B cell (primary cell): ENCODE measurements around the gene SMAD2. TPM values are rescaled to one million over a fixed set of nuclear protein-coding genes. Genes with fewer than 3 reads are reported as not detected.

ENCODE experiments used
- ATAC-seq: fragments of 200-7000 bp; cut with Tn5 transposase; one replicate; pipeline ENCODE4 v1.10.0; 2021; ENCODE audit warnings: low read depth, mild to moderate bottlenecking, moderate number of reproducible peaks, moderate library complexity
- CTCF ChIA-PET: fragments of 350-600 bp; sonication (Branson Sonifier 250); formaldehyde crosslinking; loops from one replicate; lab custom pipeline; 2021; ENCODE audit warnings: antibody characterized with exemption, inconsistent platforms; lab: Charles Lee
- POLR2A ChIA-PET: fragments of 350-600 bp; sonication (Branson Sonifier 250); formaldehyde crosslinking; loops from one replicate; lab custom pipeline; 2021; ENCODE audit warnings: antibody characterized with exemption; lab: Charles Lee
- DNase-seq: peaks from one replicate; pipeline ENCODE4 v3.0.0; 2013
- H2AFZ ChIP-seq: 2 replicates; pipeline ENCODE4 v1.6.1; 2012; ENCODE audit warnings: mild to moderate bottlenecking, low read depth, low read length; ENCODE audit not compliant: insufficient read depth, poor library complexity, severe bottlenecking
- H3K27ac ChIP-seq, 2 donors: 1 replicate in 1 of 2; 2 replicates in 1 of 2; pipeline ENCODE4 v1.5.1; 2012 to 2013; ENCODE audit warnings: low read length in 2 of 2, mild to moderate bottlenecking in 2 of 2, moderate library complexity in 1 of 2
- H3K27me3 ChIP-seq, 4 experiments: fragments of 200-600 bp in 1 of 4; sonication (generic) in 1 of 4; replicated peaks in 1 of 4; 1 replicate in 2 of 4; 2 replicates in 2 of 4; pipeline versions ENCODE4 v1.6.1 to v1.7.0; 2013 to 2016; ENCODE audit warnings: low read length in 3 of 4, mild to moderate bottlenecking in 2 of 4, mixed read lengths in 1 of 4, moderate library complexity in 1 of 4; ENCODE audit not compliant: insufficient read depth in 4 of 4, control insufficient read depth in 3 of 4; ENCODE audit errors: control extremely low read depth in 1 of 4
- H3K36me3 ChIP-seq, 2 experiments: replicated peaks in 1 of 2; 1 replicate in 1 of 2; 2 replicates in 1 of 2; pipeline versions ENCODE4 v1.6.1 to v1.7.1; 2013; ENCODE audit warnings: low read length in 1 of 2; ENCODE audit not compliant: insufficient read depth in 2 of 2, control insufficient read depth in 1 of 2; ENCODE audit errors: control extremely low read depth in 1 of 2, extremely low read depth in 1 of 2
- H3K4me1 ChIP-seq, 2 donors: fragments of 200-600 bp in 1 of 2; sonication (generic) in 1 of 2; 1 replicate in 1 of 2; 2 replicates in 1 of 2; pipeline versions ENCODE4 v1.5.1 to v1.6.1; 2013 to 2017; ENCODE audit warnings: low read length in 2 of 2; ENCODE audit not compliant: control insufficient read depth in 2 of 2, insufficient read depth in 2 of 2
- H3K4me2 ChIP-seq: replicated peaks from 2 replicates; pipeline ENCODE3; 2012; ENCODE audit warnings: mild to moderate bottlenecking, low read depth, low read length; ENCODE audit not compliant: poor library complexity, severe bottlenecking
- H3K4me3 ChIP-seq, 5 experiments: fragments of 200-600 bp in 1 of 5; sonication (generic) in 1 of 5; 1 replicate in 3 of 5; 2 replicates in 2 of 5; pipeline versions ENCODE4 v1.5.1 to v1.7.0; 2011 to 2016; ENCODE audit warnings: low read length in 4 of 5, mild to moderate bottlenecking in 4 of 5, low read depth in 2 of 5, control low read depth in 1 of 5, moderate library complexity in 1 of 5; ENCODE audit not compliant: insufficient read depth in 1 of 5; ENCODE audit errors: control extremely low read depth in 1 of 5, extremely low read depth in 1 of 5
- H3K79me2 ChIP-seq: fragments of 200-600 bp; sonication (generic); one replicate; pipeline ENCODE4 v1.6.0; 2016; ENCODE audit warnings: low read length; ENCODE audit not compliant: control insufficient read depth, insufficient read depth
- H3K9ac ChIP-seq: fragments of 200-600 bp; sonication (generic); 2 replicates; pipeline ENCODE4 v1.6.1; 2017; ENCODE audit warnings: mild to moderate bottlenecking, low read length, moderate library complexity
- H3K9me3 ChIP-seq, 3 donors: one replicate each; pipeline versions ENCODE4 v1.6.1 to v1.7.1; 2013; ENCODE audit warnings: low read length in 2 of 3; ENCODE audit not compliant: control insufficient read depth in 2 of 3, insufficient read depth in 1 of 3; ENCODE audit errors: control extremely low read depth in 1 of 3
- H4K20me1 ChIP-seq: 2 replicates; pipeline ENCODE4 v1.6.0; 2012; ENCODE audit warnings: mild to moderate bottlenecking, low read length; ENCODE audit not compliant: insufficient read depth, control insufficient read depth, poor library complexity, severe bottlenecking
- H3K27ac Mint-ChIP-seq: one replicate; pipeline ENCODE4 v1.8.0; 2021; ENCODE audit warnings: mixed read lengths
- H3K27me3 Mint-ChIP-seq: one replicate; pipeline ENCODE4 v1.8.0; 2021; ENCODE audit warnings: mixed read lengths
- H3K4me1 Mint-ChIP-seq: one replicate; pipeline ENCODE4 v1.8.0; 2021; ENCODE audit warnings: mixed read lengths
- H3K4me3 Mint-ChIP-seq: one replicate; pipeline ENCODE4 v1.8.0; 2021; ENCODE audit warnings: mixed read lengths
- H3K9me3 Mint-ChIP-seq: one replicate; pipeline ENCODE4 v1.8.0; 2022; ENCODE audit warnings: mixed read lengths; ENCODE audit not compliant: insufficient read depth
- EZH2 ChIP-seq: IDR thresholded peaks from 2 replicates; pipeline ENCODE4 v1.6.1; 2012; ENCODE audit warnings: borderline replicate concordance, low read depth, mild to moderate bottlenecking, moderate library complexity, low read length; ENCODE audit not compliant: insufficient read depth, poor library complexity, severe bottlenecking
- WGBS: methylation state at CpG from one replicate; pipeline ENCODE4 v1.1.5; 2013; ENCODE audit warnings: missing lambda C conversion rate; ENCODE audit not compliant: insufficient coverage; 5-methylcytosine and 5-hydroxymethylcytosine counted together
- intact Hi-C: fragments of 100-400 bp; cut with micrococcal nuclease; formaldehyde crosslinking; loops from one replicate; pipeline ENCODE4 v1.10.0; 2022
- polyA plus RNA-seq: library from polyadenylated mRNA; depleted of rRNA; stranded (reverse); fragments of >200 nt; gene quantifications from 2 replicates; pipeline ENCODE4 v1.2.3, GENCODE V29; 2012
- total RNA-seq, 2 donors: library from RNA; stranded (reverse); fragments of 120-200 nt in 1 of 2; gene quantifications; 1 replicate in 1 of 2; 2 replicates in 1 of 2; pipeline versions ENCODE4 v1.2.3 to v1.2.4, GENCODE V29; 2013 to 2022
- TF ChIP-seq, protein P1 (sequence below): fragments of 200-600 bp; IDR thresholded peaks from one replicate; pipeline ENCODE4 v1.8.0; 2022; ENCODE audit warnings: antibody characterized with exemption, mild to moderate bottlenecking

SMAD2 gene
- total and polyA plus RNA-seq, 2 donors (not counting 1 experiment from before 2014, with no cell fraction given) = 23.4 to 139 TPM

DNA sequence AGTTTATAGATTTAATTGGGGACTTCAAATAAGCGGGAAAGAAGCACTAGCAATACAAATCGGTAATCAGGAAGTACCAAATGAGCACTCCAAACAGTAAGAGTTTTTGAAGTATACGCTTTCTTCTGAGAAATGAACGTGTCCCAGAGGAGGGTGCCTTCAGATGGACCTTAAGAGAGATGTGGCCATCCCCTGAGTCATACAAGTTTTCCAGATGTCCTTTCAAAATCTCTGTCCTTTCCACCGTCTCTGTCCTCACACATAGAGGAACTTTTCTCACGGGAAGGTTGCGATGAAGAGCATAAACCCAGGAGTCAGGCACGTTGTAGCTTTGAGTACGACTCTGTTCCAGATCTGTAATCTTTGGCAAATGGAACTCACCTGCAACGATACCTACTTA is 1.7 kb upstream of the SMAD2 start:
- Mint-ChIP-seq H3K4me3 (peak overlapping the region; percentile 85), H3K27ac (peak overlapping the region; percentile 85), H3K27me3 (peaks cover 6% of the 10 kb centered on the region), H3K4me1 (peaks cover 27% of the 10 kb centered on the region), H3K9me3 (no peaks in the 10 kb centered on the region)
- H3K27ac ChIP-seq = peak overlapping the region in 1 of 2 donors; percentile 94
- CTCF ChIA-PET = no interaction called here
- peaks cover 19 to 22% of the 10 kb centered on the region in 2 donors for H3K4me1 ChIP-seq
- 82% methylated on average over 3 of the region's 10 CpGs for WGBS
- H3K9ac ChIP-seq = no peak overlapping the region
- peak overlapping the region in 1 of 5 experiments; percentile 56 for H3K4me3 ChIP-seq
- intact Hi-C loops = loop anchor here (5.0 to 10.0 kb wide), 3 partner anchors 40 to 1757 kb away; partner anchors contain the start of gene HDHD2
- H3K4me2 ChIP-seq = peak overlapping the region; percentile 88
- POLR2A ChIA-PET = no interaction called here
- ATAC-seq (no peak), DNase-seq (no peak)
- no peaks in the 10 kb centered on the region for H3K36me3 ChIP-seq
- peaks cover 30% of the 10 kb centered on the region for H3K79me2 ChIP-seq
- H4K20me1 ChIP-seq = peaks cover 26% of the 10 kb centered on the region
- no peak overlapping the region for H2AFZ ChIP-seq
- peaks cover 0 to 5% (median 0%) of the 10 kb centered on the region in 3 donors for H3K9me3 ChIP-seq
- no peaks in the 10 kb centered on the region for H3K27me3 ChIP-seq
- TF ChIP-seq EZH2 = no peak
- TF ChIP-seq, protein P1, sequence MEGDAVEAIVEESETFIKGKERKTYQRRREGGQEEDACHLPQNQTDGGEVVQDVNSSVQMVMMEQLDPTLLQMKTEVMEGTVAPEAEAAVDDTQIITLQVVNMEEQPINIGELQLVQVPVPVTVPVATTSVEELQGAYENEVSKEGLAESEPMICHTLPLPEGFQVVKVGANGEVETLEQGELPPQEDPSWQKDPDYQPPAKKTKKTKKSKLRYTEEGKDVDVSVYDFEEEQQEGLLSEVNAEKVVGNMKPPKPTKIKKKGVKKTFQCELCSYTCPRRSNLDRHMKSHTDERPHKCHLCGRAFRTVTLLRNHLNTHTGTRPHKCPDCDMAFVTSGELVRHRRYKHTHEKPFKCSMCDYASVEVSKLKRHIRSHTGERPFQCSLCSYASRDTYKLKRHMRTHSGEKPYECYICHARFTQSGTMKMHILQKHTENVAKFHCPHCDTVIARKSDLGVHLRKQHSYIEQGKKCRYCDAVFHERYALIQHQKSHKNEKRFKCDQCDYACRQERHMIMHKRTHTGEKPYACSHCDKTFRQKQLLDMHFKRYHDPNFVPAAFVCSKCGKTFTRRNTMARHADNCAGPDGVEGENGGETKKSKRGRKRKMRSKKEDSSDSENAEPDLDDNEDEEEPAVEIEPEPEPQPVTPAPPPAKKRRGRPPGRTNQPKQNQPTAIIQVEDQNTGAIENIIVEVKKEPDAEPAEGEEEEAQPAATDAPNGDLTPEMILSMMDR = no peak

DNA sequence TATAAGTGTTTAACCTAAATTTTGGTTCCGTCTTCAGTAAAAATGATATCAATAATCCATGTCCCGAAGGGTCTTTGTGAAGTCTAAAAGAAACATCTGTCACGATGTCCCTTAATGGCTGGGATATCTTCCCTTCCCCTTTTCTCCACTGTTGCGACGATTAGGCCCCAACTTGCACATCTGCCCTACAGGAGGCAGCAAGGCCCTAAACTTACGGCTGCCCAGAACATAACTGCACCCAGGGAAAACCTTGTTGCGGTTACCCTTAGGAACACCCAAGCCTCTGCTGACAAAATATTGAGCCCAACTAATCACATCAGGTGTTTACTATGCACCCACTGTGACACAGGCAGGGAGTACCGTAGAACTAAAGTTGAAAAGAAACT is 1.3 kb upstream of the SMAD2 start:
- Mint-ChIP-seq H3K9me3 (no peaks in the 10 kb centered on the region), H3K27me3 (peaks cover 6% of the 10 kb centered on the region), H3K27ac (peak overlapping the region; percentile 85), H3K4me3 (peak overlapping the region; percentile 85), H3K4me1 (peaks cover 31% of the 10 kb centered on the region)
- Histone ChIP-seq H3K4me2 (peak overlapping the region; percentile 88), H3K4me3 (peak overlapping the region; percentile 56 to 91 (median 64)), H3K9ac (peak overlapping the region; percentile 74), H2AFZ (peak overlapping the region; percentile 82), H3K79me2 (peaks cover 35% of the 10 kb centered on the region), H3K27me3 (no peaks in the 10 kb centered on the region), H3K4me1 (peaks cover 19 to 22% of the 10 kb centered on the region in 2 donors), H3K9me3 (peaks cover 0 to 5% (median 0%) of the 10 kb centered on the region in 3 donors), H4K20me1 (peaks cover 31% of the 10 kb centered on the region), H3K36me3 (no peaks in the 10 kb centered on the region), H3K27ac (peak overlapping the region; percentile 91 to 94)
- DNase-seq = no peak
- CTCF ChIA-PET = no interaction called here
- TF ChIP-seq, protein P1 = no peak
- no peak for TF ChIP-seq EZH2
- intact Hi-C loops = loop anchor here (1.0 to 10.0 kb wide), 8 partner anchors 22 to 1757 kb away; partner anchors contain the start of genes C18orf32, HDHD2 and IER3IP1
- 12% methylated on average over 6 of the region's 8 CpGs for WGBS
- POLR2A ChIA-PET = no interaction called here
- ATAC-seq = no peak
